Measurements from ENCODE around the gene NANOS2.

The NANOS2 gene

DNA sequence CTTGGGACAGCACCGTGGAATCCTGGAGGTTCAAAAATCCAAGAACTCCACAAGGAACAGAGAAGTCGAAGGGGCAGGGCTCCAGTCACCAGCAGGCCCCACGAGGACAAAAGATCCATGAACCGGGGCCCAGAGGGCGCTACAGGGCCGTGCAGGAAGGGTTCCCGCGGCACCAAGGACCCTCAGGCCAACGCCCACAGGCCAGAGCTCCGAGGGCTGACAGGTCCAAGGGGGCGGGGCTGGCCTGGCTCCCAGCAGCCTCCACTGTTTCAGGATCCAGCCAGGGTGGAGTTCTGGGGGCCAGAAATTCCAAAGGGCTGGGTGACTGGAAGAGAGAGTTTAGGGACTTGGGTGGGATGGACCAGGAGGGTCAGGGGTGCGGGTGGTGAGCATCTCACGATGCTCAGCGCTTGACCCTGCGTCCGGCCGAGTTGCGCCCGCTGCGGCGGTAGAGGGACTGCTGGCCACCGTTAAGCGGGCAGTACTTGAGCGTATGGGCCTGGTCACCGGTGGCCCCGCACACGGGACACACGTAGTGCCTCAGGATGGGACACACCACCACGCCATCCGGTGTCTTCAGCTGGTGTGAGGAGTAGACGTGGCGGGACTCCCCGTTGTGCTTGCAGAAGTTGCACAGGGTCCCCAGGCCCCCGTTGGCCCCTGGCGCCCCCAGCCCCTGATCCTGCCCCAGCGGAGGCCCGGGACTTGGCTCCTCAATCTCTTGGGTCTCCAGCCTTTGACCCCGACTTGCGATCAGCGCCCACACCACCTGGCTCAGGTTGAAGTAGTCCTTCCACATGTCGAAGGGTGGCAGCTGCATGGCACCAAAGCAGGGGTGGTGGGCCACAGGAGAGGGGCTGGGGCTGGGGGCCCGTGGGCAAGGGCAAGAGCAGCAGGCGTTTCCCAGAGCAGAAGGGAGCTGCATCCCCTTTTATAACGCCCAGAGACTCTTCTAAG, at the start of gene NANOS2:
Gene NANOS2 (minus strand): TSS at position 905 of the 957 bp plus-strand sequence. CDS start 85 bp downstream, at position 820.
- no peak for FAIRE-seq

DNA sequence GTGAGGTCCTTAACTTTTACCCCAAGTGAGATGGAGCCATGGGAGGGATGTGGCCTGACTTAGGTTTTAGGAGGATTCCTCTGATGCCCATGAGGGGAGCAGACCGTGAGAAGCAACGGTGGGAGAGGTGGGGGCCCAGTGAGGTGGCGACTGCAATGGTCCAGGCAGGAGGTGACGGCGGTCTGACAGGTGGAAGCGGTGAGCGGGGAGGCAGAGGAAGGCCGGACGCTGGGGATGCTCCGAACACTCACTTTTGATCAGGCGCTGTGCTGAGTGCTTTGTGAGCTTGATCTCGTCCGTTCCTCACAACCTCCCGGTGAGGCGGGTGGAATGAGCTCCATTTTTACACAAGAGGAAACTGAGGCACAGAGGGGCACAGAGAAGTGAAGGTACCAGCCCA, 47.4 kb upstream of the NANOS2 start:
- FAIRE-seq: no peak

- no peak for FAIRE-seq
These were observed 46.1 kb upstream of the NANOS2 start for GRCh38 chr19:45960595-45961235.

DNA sequence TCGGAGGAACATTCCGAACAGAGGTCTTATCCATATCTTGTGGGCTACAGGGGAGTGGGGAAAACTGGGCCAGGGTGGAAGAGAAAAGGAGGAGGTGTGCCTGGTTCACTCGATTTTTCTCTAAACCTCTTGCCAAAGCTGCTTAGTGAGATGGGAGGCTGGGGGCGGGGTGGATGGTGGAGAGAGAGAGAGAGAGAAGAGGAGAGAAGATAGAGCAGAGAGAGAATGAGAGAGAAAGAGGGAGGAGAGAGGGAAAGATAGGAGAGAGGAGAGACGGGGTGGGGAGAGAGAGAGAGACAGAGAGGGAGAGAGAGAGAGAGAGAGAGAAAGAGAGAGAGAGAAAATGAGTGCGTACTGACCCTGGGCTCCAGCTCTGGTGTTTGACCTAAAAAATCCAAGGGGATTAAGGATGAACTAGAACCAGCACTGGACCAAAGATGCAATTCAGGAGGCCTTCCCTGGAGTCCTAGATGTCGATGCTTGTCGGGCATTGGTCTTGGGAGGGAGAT, 45.0 kb upstream of the NANOS2 start:
- FAIRE-seq: no peak

- FAIRE-seq: no peak
These were observed 44.4 kb upstream of the NANOS2 start for GRCh38 chr19:45958769-45959516.

DNA sequence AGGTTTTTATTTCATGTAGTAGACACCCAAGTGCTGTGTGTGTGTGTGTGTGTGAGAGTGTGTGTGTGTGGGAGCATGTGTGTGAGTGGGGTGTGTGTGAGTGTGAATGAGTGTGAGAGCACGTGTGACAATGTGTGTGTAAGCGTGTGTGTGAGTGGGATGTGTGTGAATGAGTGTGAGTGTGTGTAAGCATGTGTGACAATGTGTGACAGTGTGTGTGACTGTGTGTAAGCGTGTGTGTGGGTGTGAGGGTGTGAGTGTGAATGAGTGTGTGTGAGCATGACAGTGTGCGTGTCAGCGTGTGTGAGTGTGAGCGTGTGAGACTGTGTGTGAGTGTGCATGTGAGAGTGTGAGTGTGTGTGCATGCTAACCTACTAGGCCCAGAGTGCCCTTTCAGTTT, 43.7 kb upstream of the NANOS2 start:
- FAIRE-seq: no peak

DNA sequence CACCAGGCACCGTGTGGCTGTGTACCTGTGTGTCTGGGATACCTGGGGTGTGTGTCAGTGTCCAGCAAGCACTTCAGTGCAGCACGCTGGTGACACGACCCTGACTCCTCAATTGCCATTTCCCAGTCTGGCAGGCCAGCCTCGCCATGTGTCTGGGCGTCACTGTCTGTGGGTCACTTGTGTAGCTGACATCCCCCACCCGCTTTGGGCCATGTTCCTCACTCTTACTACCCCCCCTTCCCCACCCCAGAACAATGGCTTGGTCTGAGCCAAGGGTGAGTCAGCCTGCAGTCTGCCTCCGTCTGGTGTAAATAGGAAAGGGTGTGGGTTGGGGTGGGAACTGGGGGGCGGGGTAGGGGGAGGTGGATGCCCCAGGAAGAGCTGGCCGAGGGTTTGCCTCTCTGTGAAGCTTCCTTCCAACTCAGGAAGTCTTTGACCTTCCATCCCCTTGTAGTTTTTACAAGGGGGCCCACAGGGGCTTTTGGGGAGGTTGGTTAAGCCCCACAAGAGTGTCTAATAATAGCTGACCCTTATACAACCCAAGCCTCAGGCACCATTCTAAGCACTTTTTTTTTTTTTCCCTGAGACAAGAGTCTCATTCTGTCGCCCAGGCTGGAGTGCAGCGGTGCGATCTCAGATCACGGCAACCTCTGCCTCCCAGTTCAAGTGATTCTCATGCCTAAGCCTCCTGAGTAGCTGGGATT, 41.5 kb upstream of the NANOS2 start:
- FAIRE-seq: no peak

- no peak for FAIRE-seq
These were observed 39.6 kb upstream of the NANOS2 start for GRCh38 chr19:45954156-45954555.

DNA sequence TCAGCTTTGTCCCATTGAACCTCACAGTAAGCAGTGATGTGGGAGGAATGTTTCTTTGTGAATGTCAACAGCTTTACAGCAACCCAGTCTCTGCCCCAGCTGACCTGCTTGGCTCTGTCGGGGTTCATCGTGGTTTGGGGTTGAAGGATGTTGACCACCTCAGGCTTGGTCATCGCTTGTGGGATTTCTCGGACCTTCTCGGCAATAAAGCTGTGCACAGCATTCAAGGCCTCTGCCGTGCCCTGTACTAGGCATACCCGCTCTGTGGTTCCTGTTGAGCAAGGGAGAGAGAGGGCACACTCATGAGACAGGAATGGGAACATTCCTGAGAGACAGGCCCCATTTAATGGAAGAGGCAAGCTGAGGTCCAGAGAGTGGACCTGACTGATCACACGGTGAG, 39.1 kb upstream of the NANOS2 start:
- FAIRE-seq: no peak

DNA sequence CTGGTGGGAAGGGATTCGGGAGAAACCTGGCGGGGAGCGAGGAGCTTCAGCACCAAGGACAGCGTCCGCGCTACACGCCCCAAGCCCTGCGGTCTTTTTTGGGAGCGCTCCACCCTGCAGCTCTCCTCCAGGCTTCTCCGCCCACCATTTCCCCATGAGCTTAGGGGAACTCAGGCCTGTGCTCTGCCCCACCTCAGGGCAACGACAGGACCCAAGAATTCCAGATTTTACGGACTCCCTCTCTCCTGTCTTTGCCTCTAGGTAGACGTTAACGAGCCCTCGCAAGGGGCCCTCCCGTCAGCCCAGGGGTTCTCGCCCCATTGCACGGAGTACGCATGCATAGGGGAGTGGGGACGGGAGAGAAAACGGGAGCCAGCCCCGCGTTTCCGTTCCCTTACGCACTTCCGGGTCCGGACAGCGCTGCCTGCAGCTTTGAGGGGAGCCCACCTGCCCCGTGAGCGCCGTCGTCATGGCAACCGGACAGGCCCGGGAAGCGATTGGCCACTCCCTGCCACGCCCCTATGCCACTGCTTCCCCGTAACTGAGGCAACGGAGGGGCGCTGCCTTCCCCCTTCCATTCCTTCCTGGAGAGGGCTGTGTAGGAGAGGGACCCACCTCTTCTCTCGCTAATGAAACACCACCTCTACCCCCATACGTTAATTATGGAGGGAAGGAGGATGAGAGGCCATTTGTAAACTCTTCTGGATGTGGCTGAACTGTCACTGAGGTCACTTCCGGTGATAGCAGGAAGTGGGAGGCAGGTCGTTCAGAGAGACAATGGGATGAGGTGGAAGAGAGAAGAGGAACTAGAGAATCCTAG, 38.3 kb upstream of the NANOS2 start:
- peak; percentile 8 for FAIRE-seq

- FAIRE-seq: no peak
These were observed 37.7 kb upstream of the NANOS2 start for GRCh38 chr19:45952341-45952685.

DNA sequence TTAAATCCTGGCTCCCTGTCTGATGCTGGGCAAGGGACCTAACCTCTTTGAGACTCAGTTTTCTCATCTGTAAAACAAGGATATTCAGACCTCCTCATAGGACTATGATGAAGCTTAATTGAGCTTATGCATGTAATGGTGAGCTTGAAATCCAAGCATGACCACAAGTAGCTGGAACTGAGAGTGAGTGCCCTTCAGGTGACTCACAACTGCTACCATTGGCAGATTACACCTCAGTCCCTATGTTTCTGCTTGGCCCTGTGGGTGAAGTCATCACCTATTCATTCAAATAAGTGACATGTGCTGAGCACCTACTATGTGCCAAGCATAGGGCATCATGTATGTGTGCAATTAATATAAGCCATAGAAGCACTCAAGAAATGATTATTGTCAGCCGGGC, 33.3 kb upstream of the NANOS2 start:
- FAIRE-seq: no peak

DNA sequence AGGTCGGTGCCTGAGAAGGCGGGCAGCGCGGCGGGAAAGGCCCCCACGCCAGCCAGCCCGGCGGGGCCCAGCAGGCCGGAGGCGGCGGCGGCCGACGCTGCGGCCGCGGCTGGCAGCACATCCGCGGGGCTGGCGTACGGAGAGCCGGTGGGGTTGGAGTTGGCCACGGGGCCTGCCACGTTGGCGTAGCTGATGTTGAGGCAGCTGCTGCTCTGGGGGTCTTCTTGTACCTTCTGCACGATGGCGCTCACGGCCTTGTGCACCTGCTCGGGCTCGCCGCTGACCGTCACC, 25.9 kb upstream of the NANOS2 start:
- no peak for FAIRE-seq

- no peak for FAIRE-seq
These were observed 25.4 kb upstream of the NANOS2 start for GRCh38 chr19:45939792-45940514.

DNA sequence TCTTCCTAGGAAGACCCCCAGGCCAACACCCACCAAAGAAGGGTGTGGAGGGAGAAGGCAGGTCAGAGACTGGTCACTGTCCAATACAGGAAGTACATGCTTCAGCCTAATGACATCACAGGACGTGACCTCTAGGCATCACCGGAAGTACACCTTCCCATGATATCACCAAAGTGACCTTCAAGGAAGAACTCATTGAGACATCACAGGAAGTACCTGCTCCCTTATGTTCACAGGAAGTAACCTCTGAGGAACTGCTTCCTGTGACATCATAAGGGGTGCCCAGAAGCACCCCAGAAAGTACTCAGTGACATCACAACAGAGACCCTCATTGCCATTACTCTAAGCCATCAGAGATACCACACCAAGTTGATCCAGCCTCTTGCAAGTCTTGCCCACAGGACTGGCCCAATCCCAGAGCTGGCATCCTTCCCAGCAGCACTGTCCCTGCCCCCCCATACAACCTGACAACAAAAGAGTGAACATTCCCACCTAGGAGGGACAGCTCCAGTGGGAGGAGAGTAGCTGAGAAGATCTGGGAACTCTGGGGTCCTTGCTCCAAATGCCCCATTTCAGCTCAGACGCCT, 24.2 kb upstream of the NANOS2 start:
- no peak for FAIRE-seq

DNA sequence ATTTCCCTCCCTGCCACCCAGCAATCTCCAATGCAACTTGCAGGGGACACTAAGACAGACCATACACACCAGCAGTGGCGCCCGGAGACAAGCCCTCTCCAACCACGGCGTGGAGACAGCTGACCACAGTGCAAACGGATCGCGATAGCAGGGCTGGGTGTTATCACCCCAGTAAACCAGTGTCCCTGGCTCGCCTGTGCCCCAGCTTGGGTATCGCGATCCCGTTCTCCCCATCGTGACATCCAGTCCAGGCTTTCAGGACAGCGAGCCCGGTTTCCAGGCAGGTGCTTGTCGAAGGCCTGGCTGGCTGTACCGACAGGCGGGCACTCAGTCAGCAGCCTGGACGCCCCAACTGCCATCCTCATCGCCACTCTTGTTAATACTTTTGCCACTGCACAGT, 20.7 kb upstream of the NANOS2 start:
- FAIRE-seq: no peak

GRCh38 chr19:45934551-45935230, 20.1 kb upstream of the NANOS2 start:
- no peak for FAIRE-seq

DNA sequence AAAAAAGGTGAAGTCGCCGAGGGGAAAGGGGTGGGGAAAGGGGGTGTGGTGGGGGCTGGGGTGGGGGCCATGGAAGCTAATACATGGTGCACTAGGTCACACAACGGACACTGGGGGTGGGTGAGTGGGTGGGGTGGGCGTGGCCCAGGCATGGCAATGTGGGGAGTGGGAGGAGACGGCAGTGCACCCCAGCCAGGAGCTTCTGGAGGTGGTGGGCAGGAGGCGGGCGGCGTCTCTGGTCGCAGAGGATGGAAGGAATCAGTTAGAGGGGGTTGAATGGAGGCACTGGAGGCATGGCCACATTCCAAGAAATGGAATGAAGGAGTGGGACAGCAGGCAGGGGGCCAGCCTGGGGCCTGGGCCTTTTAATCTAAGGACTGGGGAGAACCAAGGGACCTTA, 19.2 kb upstream of the NANOS2 start:
- no peak for FAIRE-seq

- FAIRE-seq: no peak
These were observed 16.5 kb upstream of the NANOS2 start for GRCh38 chr19:45931055-45931454.

GRCh38 chr19:45929247-45929646, 14.7 kb upstream of the NANOS2 start:
- FAIRE-seq: no peak
